Hepatocyte (in vitro differentiated cells): ENCODE results near the gene VWA1. TPM values are rescaled to one million over a fixed set of nuclear protein-coding genes. Genes with fewer than 3 reads are reported as not detected.

Source experiments
- DNase-seq: peaks from one replicate; pipeline ENCODE4 v3.0.0-alpha.2; 2016; ENCODE audit warnings: low spot score
- H2AFZ ChIP-seq: fragments of 200-600 bp; sonication (generic); 2 replicates; pipeline ENCODE4 v1.6.0; 2016; ENCODE audit warnings: antibody characterized with exemption, mild to moderate bottlenecking
- H3K27ac ChIP-seq: fragments of 200-600 bp; sonication (generic); 2 replicates; pipeline ENCODE4 v1.5.1; 2016; ENCODE audit warnings: mild to moderate bottlenecking
- H3K27me3 ChIP-seq: fragments of 200-600 bp; sonication (generic); 2 replicates; pipeline ENCODE4 v1.6.1; 2016
- H3K36me3 ChIP-seq: fragments of 200-600 bp; sonication (generic); replicated peaks from 2 replicates; pipeline ENCODE4 v1.5.1; 2016; ENCODE audit warnings: low read depth; ENCODE audit not compliant: insufficient read depth
- H3K4me1 ChIP-seq: fragments of 200-600 bp; sonication (generic); 2 replicates; pipeline ENCODE4 v1.5.1; 2016; ENCODE audit warnings: mild to moderate bottlenecking, moderate library complexity; ENCODE audit not compliant: insufficient read depth
- H3K4me2 ChIP-seq: fragments of 200-600 bp; sonication (generic); 2 replicates; pipeline ENCODE4 v1.6.0; 2016
- H3K4me3 ChIP-seq: fragments of 200-600 bp; sonication (generic); 2 replicates; pipeline ENCODE4 v1.5.1; 2016; ENCODE audit warnings: mild to moderate bottlenecking
- H3K79me2 ChIP-seq: fragments of 200-600 bp; sonication (generic); 2 replicates; pipeline ENCODE4 v1.6.0; 2017; ENCODE audit warnings: mild to moderate bottlenecking
- H3K9me2 ChIP-seq: fragments of 200-600 bp; sonication (generic); replicated peaks from 2 replicates; pipeline ENCODE4 v1.6.0; 2017; ENCODE audit warnings: mild to moderate bottlenecking; ENCODE audit not compliant: insufficient read depth
- H3K9me3 ChIP-seq: fragments of 200-600 bp; sonication (generic); 2 replicates; pipeline ENCODE4 v1.5.1; 2016; ENCODE audit warnings: low read depth, mild to moderate bottlenecking
- H4K20me1 ChIP-seq: fragments of 200-600 bp; sonication (generic); 2 replicates; pipeline ENCODE4 v1.6.0; 2016; ENCODE audit warnings: mild to moderate bottlenecking; ENCODE audit not compliant: insufficient read depth, poor library complexity, severe bottlenecking
- EZH2 ChIP-seq: fragments of 200-600 bp; sonication (generic); IDR thresholded peaks from 2 replicates; pipeline ENCODE4 v1.6.1; 2016; ENCODE audit warnings: antibody characterized with exemption, mild to moderate bottlenecking, borderline replicate concordance
- EZH2phosphoT487 ChIP-seq: fragments of 200-600 bp; sonication (generic); IDR thresholded peaks from one replicate; pipeline ENCODE4 v1.6.1; 2018; ENCODE audit warnings: antibody characterized with exemption, mild to moderate bottlenecking, low read depth, moderate library complexity; ENCODE audit not compliant: unreplicated experiment, severe bottlenecking
- WGBS: methylation state at CpG from one replicate; pipeline ENCODE4 v1.1.6; 2016; ENCODE audit warnings: low lambda C conversion rate; ENCODE audit errors: missing lambda C conversion rate; 5-methylcytosine and 5-hydroxymethylcytosine counted together
- polyA plus RNA-seq: library from polyadenylated mRNA; unstranded; fragments of >200 nt; fragmentation: Nextera tagmentation; extraction: Ambion mirVana; gene quantifications from 2 replicates; pipeline ENCODE4 v1.2.1, GENCODE V29; 2016
- total RNA-seq: library from RNA; depleted of rRNA; stranded (reverse); fragments of >200 nt; gene quantifications from 2 replicates; pipeline ENCODE4 v1.2.3, GENCODE V29; 2014
- TF ChIP-seq, protein P1 (sequence below): fragments of 200-600 bp; sonication (generic); IDR thresholded peaks from 2 replicates; pipeline ENCODE4 v1.5.1; 2016; ENCODE audit warnings: antibody characterized with exemption, mild to moderate bottlenecking; ENCODE audit not compliant: poor library complexity

VWA1 gene
- total and polyA plus RNA-seq, 2 experiments from 2014 or later, result 37.7 to 114 TPM

- H3K4me3 ChIP-seq, result no peak overlapping the region
- peaks cover 72% of the 10 kb centered on the region for H3K4me1 ChIP-seq
- peak overlapping the region; percentile 66 for H3K4me2 ChIP-seq
- no peak overlapping the region for H2AFZ ChIP-seq
- H4K20me1 ChIP-seq, result no peaks in the 10 kb centered on the region
- no peaks in the 10 kb centered on the region for H3K27me3 ChIP-seq
- no peak for DNase-seq
- TF ChIP-seq EZH2, result no peak
- TF ChIP-seq EZH2phosphoT487, result no peak
- TF ChIP-seq, protein P1, sequence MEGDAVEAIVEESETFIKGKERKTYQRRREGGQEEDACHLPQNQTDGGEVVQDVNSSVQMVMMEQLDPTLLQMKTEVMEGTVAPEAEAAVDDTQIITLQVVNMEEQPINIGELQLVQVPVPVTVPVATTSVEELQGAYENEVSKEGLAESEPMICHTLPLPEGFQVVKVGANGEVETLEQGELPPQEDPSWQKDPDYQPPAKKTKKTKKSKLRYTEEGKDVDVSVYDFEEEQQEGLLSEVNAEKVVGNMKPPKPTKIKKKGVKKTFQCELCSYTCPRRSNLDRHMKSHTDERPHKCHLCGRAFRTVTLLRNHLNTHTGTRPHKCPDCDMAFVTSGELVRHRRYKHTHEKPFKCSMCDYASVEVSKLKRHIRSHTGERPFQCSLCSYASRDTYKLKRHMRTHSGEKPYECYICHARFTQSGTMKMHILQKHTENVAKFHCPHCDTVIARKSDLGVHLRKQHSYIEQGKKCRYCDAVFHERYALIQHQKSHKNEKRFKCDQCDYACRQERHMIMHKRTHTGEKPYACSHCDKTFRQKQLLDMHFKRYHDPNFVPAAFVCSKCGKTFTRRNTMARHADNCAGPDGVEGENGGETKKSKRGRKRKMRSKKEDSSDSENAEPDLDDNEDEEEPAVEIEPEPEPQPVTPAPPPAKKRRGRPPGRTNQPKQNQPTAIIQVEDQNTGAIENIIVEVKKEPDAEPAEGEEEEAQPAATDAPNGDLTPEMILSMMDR, result no peak
- no peaks in the 10 kb centered on the region for H3K36me3 ChIP-seq
- H3K27ac ChIP-seq, result peak overlapping the region; percentile 96
- peaks cover 16% of the 10 kb centered on the region for H3K79me2 ChIP-seq
- no peaks in the 10 kb centered on the region for H3K9me2 ChIP-seq
- 75% methylated on average over 27 of the region's 28 CpGs for WGBS
- no peaks in the 10 kb centered on the region for H3K9me3 ChIP-seq
These were observed 3.1 kb upstream of the VWA1 start for GRCh38 chr1:1432274-1432950.

DNA sequence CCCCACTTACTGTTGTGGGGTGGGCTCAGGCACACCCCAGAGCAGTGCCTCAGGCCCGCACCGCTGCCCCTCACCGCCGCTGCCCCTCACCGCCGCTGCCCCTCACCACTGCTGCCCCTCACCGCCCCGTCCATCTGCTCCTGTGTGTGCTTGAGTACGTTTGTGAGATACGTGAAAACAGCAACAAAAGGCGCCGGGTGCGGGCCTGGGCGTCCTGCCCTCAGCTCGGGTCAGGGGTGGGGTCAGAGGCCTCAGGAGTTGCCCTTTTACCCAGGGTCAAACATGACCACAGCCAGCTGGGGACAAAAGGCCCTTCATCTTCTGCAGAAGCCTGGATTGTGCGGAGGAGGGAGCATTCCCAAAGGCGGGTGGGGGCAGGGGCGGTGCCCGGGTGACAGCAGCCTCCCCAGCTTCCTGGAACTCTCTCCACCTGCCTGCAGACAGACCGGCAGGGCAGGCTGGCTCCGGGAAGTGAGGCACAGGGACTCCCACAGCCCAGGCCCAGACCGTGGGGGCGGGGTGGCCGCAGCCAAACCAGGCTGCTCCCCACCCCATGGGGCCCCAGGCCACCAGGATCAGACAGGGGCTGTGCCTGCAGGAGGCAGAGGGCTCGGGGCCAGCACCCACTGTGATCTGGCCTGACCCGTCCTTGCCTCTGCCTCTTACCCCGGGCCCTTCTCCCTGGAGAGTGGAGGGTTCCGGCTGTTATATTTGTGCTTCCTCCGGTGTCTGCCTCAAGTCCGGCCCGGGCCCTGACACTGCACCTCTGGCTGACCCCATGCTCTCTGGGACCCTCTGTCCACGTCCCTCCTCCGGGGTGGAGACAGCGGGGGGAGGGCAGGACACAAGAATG, 2.3 kb upstream of the VWA1 start:
- TF ChIP-seq EZH2 (no peak), EZH2phosphoT487 (no peak)
- TF ChIP-seq, protein P1, result no peak
- no peaks in the 10 kb centered on the region for H4K20me1 ChIP-seq
- peak overlapping the region; percentile 96 for H3K4me2 ChIP-seq
- H3K9me2 ChIP-seq, result no peaks in the 10 kb centered on the region
- no peaks in the 10 kb centered on the region for H3K9me3 ChIP-seq
- peak; percentile 92 for DNase-seq
- H3K4me1 ChIP-seq, result peaks cover 75% of the 10 kb centered on the region
- no peaks in the 10 kb centered on the region for H3K36me3 ChIP-seq
- no peaks in the 10 kb centered on the region for H3K27me3 ChIP-seq
- H3K79me2 ChIP-seq, result peaks cover 18% of the 10 kb centered on the region
- no peak overlapping the region for H3K4me3 ChIP-seq
- H3K27ac ChIP-seq, result peak overlapping the region; percentile 96
- no peak overlapping the region for H2AFZ ChIP-seq
- 51% methylated on average over 32 of the region's 34 CpGs for WGBS

DNA sequence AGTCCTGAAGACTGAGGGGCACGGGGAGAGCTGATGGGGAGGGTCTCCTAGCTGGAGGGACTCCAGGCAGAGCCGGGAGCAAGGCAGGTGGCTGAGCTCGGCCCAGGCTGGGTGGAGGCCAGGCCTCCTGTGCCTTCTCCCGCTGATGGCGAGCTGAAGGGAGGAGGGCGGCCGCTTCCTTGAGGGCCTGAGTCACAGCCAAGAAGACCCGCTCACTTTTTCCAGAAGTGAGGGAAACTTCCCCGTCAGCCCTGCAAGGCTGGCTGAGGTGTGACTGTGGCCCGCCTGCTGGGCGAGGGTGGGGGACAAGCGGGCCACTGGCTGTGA, 1.7 kb upstream of the VWA1 start:
- WGBS, result 55% methylated on average over 7 of the region's 12 CpGs
- Histone ChIP-seq H3K79me2 (peaks cover 18% of the 10 kb centered on the region), H3K27me3 (no peaks in the 10 kb centered on the region), H2AFZ (no peak overlapping the region), H3K4me3 (no peak overlapping the region), H3K4me1 (peaks cover 75% of the 10 kb centered on the region), H3K36me3 (no peaks in the 10 kb centered on the region), H3K9me2 (no peaks in the 10 kb centered on the region), H3K4me2 (peak overlapping the region; percentile 96), H3K27ac (peak overlapping the region; percentile 96), H3K9me3 (no peaks in the 10 kb centered on the region), H4K20me1 (no peaks in the 10 kb centered on the region)
- peak; percentile 82 for DNase-seq
- TF ChIP-seq EZH2, result no peak
- no peak for TF ChIP-seq EZH2phosphoT487
- TF ChIP-seq, protein P1, result no peak
